WI38 (cell line): Measurements from ENCODE around the gene CEP112.

Source experiments
- H3K4me3 ChIP-seq: 2 replicates; pipeline ENCODE4 v1.5.1; 2011; ENCODE audit warnings: low read depth, mild to moderate bottlenecking, control low read depth, low read length
- TF ChIP-seq, protein P1 (sequence below): IDR thresholded peaks from 2 replicates; pipeline ENCODE4 v1.5.1; 2012; ENCODE audit warnings: low read depth, mild to moderate bottlenecking, control low read depth, low read length

The CEP112 gene

DNA sequence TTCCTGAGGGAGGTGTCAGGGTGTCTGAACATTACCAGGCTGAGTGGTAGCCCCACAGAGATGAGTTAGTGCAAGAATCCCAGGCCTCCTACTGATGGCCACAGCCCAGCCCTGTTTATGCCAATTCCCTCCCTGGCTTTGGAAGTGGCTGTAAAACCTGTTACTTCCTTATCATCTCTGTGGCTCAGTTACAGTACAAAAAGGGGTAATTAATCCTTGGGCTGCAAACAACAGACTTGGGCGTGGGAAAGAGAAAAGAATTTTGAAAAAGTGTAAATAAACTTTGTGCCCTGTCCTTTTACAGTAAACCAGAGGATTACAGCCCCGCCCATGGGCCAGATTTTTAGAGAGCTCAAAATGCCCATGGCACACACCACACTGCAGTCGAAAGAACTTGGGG, 557.4 kb downstream of the CEP112 start:
- TF ChIP-seq, protein P1, sequence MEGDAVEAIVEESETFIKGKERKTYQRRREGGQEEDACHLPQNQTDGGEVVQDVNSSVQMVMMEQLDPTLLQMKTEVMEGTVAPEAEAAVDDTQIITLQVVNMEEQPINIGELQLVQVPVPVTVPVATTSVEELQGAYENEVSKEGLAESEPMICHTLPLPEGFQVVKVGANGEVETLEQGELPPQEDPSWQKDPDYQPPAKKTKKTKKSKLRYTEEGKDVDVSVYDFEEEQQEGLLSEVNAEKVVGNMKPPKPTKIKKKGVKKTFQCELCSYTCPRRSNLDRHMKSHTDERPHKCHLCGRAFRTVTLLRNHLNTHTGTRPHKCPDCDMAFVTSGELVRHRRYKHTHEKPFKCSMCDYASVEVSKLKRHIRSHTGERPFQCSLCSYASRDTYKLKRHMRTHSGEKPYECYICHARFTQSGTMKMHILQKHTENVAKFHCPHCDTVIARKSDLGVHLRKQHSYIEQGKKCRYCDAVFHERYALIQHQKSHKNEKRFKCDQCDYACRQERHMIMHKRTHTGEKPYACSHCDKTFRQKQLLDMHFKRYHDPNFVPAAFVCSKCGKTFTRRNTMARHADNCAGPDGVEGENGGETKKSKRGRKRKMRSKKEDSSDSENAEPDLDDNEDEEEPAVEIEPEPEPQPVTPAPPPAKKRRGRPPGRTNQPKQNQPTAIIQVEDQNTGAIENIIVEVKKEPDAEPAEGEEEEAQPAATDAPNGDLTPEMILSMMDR = no peak
- H3K4me3 ChIP-seq = no peak overlapping the region

DNA sequence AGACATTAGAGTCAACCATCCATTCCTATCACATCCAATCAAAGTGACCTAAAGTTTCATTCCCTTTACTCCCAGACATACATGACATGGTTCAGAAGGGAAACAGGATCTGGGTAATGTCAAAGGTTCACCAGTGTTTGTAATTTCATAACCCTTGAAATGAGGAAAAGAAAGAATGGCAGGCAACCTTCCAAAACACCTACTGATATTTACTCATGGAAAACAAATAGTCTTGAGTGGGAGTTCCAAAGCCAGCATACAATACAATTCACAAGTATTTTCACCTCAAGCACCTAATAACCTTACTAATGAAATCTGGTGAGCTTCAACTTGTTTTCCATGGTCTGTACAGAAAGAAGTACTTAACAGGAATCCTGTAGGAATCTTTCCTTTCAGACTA, 557.9 kb downstream of the CEP112 start:
- TF ChIP-seq, protein P1 = no peak
- H3K4me3 ChIP-seq = no peak overlapping the region

DNA sequence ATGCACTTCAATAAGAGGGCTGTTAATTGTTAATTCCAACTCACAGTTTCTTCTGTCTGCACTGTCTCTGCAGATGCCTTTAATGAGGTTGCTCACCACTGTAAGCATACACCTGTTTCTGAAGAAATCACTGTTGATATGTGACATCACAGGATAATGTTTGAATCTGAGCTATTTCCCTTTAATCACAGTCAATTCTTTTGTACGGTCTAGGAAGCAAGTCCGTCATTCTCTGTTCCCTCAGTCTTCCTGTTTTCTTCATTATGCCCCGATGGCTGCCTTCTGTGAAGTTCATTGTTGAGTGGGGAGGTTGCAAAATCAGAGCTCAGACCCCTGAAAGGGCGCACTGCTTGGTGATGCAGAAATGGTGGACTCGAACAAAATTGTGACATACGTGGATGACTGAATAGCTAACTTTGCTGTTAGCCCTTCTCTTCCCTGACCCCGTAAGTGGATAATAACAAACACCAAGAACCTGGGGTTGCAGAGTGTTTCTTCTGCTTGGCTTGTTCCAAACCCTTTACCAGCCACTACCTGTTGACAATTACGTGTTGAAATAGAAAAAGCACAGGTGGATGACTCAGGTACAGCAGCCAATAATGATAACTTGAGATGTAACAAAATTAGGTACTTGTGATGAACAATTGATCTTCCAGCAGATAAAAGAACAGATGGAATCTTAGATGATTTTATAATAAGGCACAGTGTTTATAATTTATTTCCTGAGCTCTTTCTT, 558.6 kb downstream of the CEP112 start:
- TF ChIP-seq, protein P1 = no peak
- H3K4me3 ChIP-seq = no peak overlapping the region

DNA sequence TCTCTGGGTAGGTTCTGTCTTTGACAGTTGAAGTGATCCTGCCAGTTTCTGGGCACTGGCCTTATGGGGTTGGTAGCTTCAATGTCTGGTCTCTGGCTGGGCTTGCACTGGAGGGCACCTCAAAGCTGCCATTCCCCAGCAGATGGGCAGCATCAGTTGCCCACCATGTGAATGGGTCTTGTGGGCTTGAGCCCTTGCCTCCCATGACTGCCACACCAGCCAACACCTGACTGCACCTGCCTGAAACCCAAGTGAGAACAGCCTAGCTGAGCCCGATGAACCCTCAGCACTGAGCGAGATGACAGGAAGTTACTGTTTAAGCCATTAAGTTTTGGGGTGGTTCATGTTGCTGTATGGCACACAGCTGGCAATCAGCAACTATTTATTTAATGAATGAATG, 561.4 kb downstream of the CEP112 start:
- TF ChIP-seq, protein P1 = no peak
- no peak overlapping the region for H3K4me3 ChIP-seq

DNA sequence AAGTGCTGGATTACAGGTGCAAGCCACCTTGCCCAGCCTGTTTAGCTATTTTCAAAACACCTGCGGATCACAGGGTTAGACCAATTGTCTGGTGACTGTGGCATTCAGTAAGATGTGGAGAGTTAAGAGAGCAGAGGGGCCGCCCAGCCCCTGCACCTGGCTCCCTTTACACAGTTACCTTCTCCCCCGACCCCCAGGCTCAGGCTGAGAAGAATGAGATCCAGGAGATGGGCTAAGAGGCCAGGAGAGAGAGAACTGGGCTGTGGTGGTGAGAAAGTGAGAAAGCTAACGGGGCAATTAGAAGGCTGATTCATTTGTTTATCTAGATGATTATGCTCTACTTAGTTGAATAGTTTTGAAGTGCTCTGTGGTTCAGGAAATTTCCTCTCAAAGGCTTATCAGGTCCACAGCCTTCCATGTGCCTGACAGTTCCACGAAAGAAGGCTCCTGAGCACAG, 562.7 kb downstream of the CEP112 start:
- TF ChIP-seq, protein P1 = no peak
- no peak overlapping the region for H3K4me3 ChIP-seq

DNA sequence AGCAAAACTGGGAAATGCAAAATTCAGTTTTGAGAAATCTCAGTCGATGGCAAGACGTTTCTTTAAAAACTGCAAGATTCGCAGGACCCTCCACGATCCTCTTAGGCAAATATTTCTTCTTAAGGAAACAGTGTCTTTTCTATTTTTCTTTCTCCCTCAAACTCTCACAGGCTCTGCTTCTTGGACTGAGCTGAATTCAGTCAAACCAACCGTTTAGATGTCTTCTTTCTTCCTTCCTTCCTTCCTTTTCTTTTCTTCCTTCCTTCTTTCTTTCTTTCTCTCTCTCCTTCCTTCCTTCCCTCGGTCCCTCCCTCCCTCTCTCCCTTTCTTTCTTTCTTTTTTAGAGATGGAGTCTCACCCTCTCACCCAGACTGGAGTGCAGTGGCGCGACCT, 563.3 kb downstream of the CEP112 start:
- no peak overlapping the region for H3K4me3 ChIP-seq
- TF ChIP-seq, protein P1 = no peak

DNA sequence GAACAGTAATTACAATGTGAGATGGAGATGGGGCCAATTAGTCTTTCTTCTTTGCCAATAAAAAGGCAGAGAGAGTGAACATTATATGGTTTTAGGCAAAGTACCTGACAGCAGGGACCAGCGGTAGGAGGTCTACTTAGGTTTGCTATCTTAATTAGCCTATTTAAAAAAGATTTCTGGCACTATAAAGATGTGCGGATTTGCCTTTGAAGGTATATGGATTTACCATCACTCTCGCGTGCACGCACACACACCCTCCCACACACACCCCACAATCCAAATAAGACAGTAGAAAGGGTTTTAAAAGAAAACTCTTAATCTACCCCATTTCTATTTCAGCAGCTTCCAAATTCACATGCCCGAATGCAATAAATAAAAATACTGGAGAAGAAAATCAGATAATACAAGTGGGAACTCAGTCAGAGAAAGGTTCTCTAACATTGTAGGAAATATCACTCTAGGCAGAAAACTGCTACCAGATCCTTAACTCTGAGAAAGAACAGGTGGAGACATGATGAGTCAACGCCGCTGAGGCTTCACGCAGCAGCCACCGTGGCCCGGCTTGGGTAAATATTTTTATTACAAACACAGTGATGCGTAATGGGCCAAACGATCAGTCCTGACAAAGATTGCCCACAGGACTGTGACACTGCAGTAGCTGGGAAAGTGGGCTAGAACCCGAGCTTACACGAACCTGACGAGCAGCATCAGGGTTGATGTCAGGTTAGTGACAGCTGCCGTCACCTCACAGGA, 563.9 kb downstream of the CEP112 start:
- TF ChIP-seq, protein P1 = no peak
- H3K4me3 ChIP-seq = no peak overlapping the region
